Mesodermal cell (in vitro differentiated cells): ENCODE results near the gene FAM53A.

Source experiments
- H3K27ac ChIP-seq: 2 replicates; pipeline ENCODE4 v1.7.0; 2013; ENCODE audit warnings: mild to moderate bottlenecking, low read depth, low read length, moderate library complexity; ENCODE audit not compliant: severe bottlenecking
- H3K36me3 ChIP-seq: 2 replicates; pipeline ENCODE4 v1.7.1; 2013; ENCODE audit warnings: mild to moderate bottlenecking, low read length, moderate library complexity; ENCODE audit not compliant: control insufficient read depth, insufficient read depth
- H3K4me1 ChIP-seq: one replicate; pipeline ENCODE4 v1.7.1; 2013; ENCODE audit warnings: mild to moderate bottlenecking, low read length; ENCODE audit not compliant: insufficient read depth, control insufficient read depth, poor library complexity, severe bottlenecking
- H3K4me3 ChIP-seq: 2 replicates; pipeline ENCODE4 v1.7.0; 2013; ENCODE audit warnings: low read length, control low read depth, mild to moderate bottlenecking; ENCODE audit not compliant: insufficient read depth, poor library complexity, severe bottlenecking; ENCODE audit errors: extremely low read depth
- H3K9me3 ChIP-seq: 2 replicates; pipeline ENCODE4 v1.7.1; 2013; ENCODE audit warnings: mild to moderate bottlenecking, low read length, moderate library complexity; ENCODE audit not compliant: control insufficient read depth
- WGBS, 2 experiments: methylation state at CpG; one replicate each; pipeline ENCODE4 v1.1.5; 2013; ENCODE audit warnings: missing lambda C conversion rate in 2 of 2; ENCODE audit not compliant: insufficient coverage in 2 of 2; 5-methylcytosine and 5-hydroxymethylcytosine counted together

Gene FAM53A

DNA sequence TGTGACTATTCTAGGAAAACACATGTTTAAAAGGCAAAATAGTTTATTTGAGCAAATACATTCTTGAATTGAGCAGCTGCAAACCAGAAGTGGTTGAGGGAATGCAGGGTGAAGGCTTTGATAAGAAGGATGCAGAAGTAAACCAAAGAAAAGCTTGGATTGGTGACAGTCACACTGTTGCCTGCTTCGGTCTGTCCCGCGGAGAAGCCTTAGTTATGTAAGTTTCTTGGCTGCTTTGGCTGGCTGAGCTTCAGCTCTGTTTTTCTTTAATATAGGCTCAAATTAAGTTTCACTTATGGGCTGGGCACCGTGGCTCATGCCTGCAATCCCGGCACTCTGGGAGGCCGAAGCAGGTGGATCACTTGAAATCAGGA, 67.6 kb downstream of the FAM53A start:
- WGBS, 2 experiments, result 83 to 85% methylated on average over 3 to 6 of the region's 6 CpGs
- Histone ChIP-seq H3K36me3 (no peaks in the 10 kb centered on the region), H3K27ac (no peak overlapping the region), H3K4me3 (no peak overlapping the region), H3K4me1 (no peaks in the 10 kb centered on the region), H3K9me3 (no peaks in the 10 kb centered on the region)

DNA sequence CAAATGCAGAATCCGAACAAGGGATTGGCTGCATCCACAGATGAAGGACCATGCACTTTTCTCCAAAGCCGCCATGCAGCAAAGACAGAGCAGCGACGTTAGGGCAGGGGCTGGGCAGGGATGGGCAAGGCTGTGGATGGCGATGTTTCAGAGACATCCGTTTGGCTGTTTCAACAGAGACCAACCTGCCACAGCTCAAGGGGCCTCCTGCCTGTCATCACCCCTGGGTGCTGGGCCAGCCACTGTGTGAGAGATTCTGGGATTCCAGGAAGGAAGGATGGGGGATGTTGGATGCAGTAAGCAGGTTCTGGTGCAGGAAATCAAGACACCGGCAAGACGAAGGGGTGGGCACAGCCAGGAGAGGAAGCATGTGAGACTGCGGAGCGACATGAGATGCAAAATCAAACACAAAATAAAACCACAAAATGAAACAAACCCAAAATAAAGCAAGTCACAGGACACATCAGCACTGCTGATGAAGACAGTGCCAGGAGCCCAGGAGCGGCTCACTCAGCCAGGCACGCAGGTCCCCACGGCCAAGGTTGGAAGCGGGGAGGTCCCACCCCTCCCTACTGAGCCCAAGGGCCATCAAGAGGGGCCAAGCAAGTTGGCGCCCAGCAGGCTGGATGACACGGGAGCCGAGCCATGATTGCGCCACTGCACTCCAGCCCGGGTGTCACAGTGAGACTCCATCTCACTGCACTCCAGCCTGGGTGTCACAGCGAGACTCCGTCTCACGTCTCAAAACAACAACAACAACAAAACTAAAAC, 68.1 kb downstream of the FAM53A start:
- no peak overlapping the region for H3K4me3 ChIP-seq
- H3K4me1 ChIP-seq, result no peaks in the 10 kb centered on the region
- 87 to 95% methylated on average over 15 to 17 of the region's 22 CpGs for WGBS, 2 experiments
- H3K27ac ChIP-seq, result no peak overlapping the region
- no peaks in the 10 kb centered on the region for H3K9me3 ChIP-seq
- H3K36me3 ChIP-seq, result no peaks in the 10 kb centered on the region

- Histone ChIP-seq H3K27ac (no peak overlapping the region), H3K9me3 (no peaks in the 10 kb centered on the region), H3K36me3 (no peaks in the 10 kb centered on the region), H3K4me1 (no peaks in the 10 kb centered on the region), H3K4me3 (no peak overlapping the region)
- 90% methylated on average over 36 of the region's 37 CpGs for WGBS, 2 experiments
Measured at GRCh38 chr4:1614854-1615595, 69.1 kb downstream of the FAM53A start.

- Histone ChIP-seq H3K4me1 (no peaks in the 10 kb centered on the region), H3K9me3 (no peaks in the 10 kb centered on the region), H3K4me3 (no peak overlapping the region), H3K36me3 (no peaks in the 10 kb centered on the region), H3K27ac (no peak overlapping the region)
- 89 to 95% methylated on average over 10 to 14 of the region's 17 CpGs for WGBS, 2 experiments
Measured at GRCh38 chr4:1614502-1614853, 69.6 kb downstream of the FAM53A start.

- Histone ChIP-seq H3K4me3 (no peak overlapping the region), H3K9me3 (no peaks in the 10 kb centered on the region), H3K36me3 (no peaks in the 10 kb centered on the region), H3K4me1 (no peaks in the 10 kb centered on the region), H3K27ac (no peak overlapping the region)
- 91% methylated on average over 10 to 17 of the region's 17 CpGs for WGBS, 2 experiments
Measured at GRCh38 chr4:1614049-1614448, 70.1 kb downstream of the FAM53A start.

DNA sequence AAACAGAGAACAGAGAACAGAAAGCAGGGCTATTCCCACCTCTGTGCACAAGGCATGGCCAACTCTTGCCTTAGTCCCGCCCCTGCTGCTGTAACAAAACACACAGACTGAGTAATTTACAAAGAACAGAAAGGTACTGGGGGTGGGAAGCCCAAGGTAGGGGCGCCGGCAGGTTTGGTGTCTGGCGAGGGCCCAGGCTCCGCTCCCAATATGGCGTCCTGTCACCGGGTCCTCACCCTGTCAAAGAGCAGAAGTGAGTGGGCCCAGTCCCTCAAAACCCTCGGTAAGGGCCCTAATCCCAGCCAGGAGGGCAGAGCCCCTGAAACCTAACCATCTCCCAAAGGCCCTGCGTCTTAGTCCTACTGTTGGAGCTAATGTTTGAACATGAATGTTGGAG, 71.0 kb downstream of the FAM53A start:
- Histone ChIP-seq H3K36me3 (no peaks in the 10 kb centered on the region), H3K4me1 (no peaks in the 10 kb centered on the region), H3K27ac (no peak overlapping the region), H3K9me3 (no peaks in the 10 kb centered on the region), H3K4me3 (no peak overlapping the region)
- 83 to 91% methylated on average over 6 of the region's 9 CpGs for WGBS, 2 experiments

DNA sequence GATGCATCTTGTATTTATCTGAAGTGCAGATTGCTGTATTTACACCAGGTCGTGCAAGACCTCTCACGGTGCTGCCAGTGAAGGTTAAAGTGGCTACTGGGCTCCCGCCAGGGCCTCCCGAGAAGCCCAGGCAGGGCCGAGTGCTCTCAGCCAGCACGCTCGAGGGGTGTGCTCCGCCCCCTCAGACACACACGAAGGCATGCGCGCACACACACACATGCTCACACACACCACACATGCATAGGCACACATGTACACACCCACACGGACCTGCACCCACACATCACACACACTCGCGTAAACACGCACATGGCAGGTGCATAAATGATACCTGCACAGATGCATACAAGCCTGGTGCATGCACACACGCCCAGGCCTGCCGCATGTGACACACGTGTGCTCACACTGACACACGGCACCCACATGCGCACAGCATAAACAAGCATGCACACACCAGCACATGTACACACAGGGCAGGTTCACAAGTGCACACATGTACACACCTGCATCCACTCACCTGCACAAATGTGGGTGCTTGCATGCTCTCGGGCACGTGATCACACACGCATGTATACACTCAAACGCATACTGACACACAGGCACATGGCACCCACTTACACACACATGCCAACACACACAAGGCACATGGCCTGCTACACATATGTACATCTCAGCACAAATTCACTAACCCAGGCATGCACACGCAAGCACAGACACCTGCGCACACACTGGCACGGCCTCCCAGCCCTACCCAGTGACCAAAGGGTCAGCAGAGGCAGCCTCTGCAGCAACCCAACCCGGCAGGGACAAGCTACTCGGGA, 71.6 kb downstream of the FAM53A start:
- Histone ChIP-seq H3K4me3 (no peak overlapping the region), H3K36me3 (no peaks in the 10 kb centered on the region), H3K9me3 (no peaks in the 10 kb centered on the region), H3K27ac (no peak overlapping the region), H3K4me1 (no peaks in the 10 kb centered on the region)
- WGBS, 2 experiments, result 86 to 93% methylated on average over 19 to 29 of the region's 29 CpGs

GRCh38 chr4:1611501-1611870, 72.6 kb downstream of the FAM53A start:
- H3K4me1 ChIP-seq, result no peaks in the 10 kb centered on the region
- no peaks in the 10 kb centered on the region for H3K9me3 ChIP-seq
- WGBS, 2 experiments, result 91 to 93% methylated on average over 9 of the region's 9 CpGs
- no peak overlapping the region for H3K4me3 ChIP-seq
- no peak overlapping the region for H3K27ac ChIP-seq
- no peaks in the 10 kb centered on the region for H3K36me3 ChIP-seq

DNA sequence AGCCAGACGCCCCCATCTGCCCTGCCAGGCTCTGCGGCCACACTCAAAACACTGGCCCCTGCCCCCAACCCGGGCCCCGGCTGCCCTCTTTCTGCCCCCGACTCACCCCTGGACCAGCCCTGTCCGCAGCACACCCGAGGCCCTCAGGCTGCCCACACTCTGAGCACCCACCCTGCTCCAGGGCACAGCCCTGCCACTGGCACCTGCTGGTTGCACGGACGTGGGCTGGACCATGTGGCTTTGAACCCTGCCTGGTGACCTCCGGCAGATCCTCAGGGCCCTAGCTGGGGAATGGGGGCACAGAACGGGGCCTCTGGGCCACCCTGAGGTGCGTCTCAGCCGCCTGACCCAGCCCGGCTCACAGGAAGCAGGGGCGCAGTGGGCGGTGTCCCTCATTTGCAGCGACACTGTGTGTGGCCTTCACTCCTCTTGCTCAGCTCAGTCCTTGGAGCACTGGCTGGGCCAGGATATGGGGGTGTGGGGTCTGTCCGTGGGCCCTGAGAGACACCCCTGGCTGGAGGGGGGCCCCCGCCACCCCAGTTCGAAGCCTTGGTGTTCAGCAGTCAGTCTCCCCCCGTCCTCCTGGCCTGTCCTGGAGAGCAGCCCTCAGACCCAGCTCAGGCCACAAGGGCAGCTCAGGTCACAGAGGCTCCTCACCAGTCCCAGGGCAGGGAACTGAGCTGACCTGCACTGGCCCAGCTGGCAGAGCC, 73.2 kb downstream of the FAM53A start:
- Histone ChIP-seq H3K36me3 (no peaks in the 10 kb centered on the region), H3K27ac (no peak overlapping the region), H3K4me1 (no peaks in the 10 kb centered on the region), H3K4me3 (no peak overlapping the region), H3K9me3 (no peaks in the 10 kb centered on the region)
- WGBS, 2 experiments, result 87 to 91% methylated on average over 12 to 20 of the region's 21 CpGs

DNA sequence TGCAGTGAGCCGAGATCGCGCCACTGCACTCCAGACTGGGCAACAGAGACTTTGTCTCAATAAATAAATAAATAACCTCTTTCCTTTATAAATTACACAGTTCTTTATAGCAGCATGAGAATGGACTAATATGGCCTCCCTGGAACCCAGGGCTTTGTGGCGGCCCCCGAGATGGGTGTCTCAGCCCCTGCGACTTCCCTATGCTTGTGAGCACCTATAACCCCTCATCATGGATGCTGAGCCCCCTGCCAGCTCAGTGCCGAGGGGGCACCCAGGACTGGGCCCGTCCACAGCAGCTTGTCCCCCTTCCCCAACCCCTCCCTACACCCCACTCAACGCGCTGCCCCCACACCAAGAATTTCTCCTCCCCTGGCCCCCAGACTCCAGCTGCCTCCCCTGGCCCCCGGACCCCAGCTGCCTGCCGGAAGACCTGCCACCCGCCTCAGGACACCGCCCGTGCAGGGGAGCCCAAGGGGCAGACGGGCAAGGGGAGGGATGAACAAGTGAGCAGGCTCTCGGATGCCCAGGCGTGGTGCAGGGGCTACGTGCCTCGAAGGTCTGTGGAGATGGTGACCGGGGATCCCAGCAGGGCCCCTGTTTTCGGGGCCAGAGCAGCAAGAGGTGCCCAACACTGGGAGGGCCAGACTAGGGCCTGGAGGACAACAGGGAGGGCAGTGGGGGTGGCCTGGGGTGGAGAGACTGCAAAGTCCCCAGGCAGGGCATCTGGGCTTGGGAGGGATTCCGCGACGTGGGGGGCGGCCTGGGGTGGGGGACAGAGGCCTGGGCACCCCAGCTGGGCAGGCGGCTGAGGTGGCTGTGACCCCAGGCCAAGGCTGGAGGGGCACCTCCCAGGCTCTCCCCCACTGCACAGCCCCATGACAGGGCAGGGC, 74.0 kb downstream of the FAM53A start:
- 91% methylated on average over 22 of the region's 27 CpGs for WGBS, 2 experiments
- H3K9me3 ChIP-seq, result no peaks in the 10 kb centered on the region

More for the DNA sequence above, 74.0 kb downstream of the FAM53A start:
- Histone ChIP-seq H3K4me1 (no peaks in the 10 kb centered on the region), H3K36me3 (no peaks in the 10 kb centered on the region), H3K27ac (no peak overlapping the region), H3K4me3 (no peak overlapping the region)
